HepG2 (cell line): ENCODE results near the gene PHF10. TPM values are rescaled to one million over a fixed set of nuclear protein-coding genes. Genes with fewer than 3 reads are reported as not detected.
A peak's percentile ranks its signal among the peaks of the same experiment; 100 is the strongest.

Experiments
- ARNT ChIP-seq: fragments of 450-650 bp; IDR thresholded peaks from 2 replicates; pipeline ENCODE4 v1.6.1; 2017
- BRCA1 ChIP-seq: sonication (generic); formaldehyde crosslinking; IDR thresholded peaks from 2 replicates; pipeline ENCODE4 v1.4.0; 2020; ENCODE audit warnings: missing genetic modification reagents
- IKZF4 ChIP-seq: sonication (generic); formaldehyde crosslinking; IDR thresholded peaks from 2 replicates; pipeline ENCODE4 v1.5.1; 2020; ENCODE audit warnings: borderline replicate concordance, mild to moderate bottlenecking, low read depth, missing genetic modification reagents; ENCODE audit errors: not compliant biosample characterization
- KDM3A ChIP-seq: IDR thresholded peaks from 2 replicates; pipeline ENCODE4 v1.6.1; 2018; ENCODE audit warnings: low read depth, missing compliant biosample characterization
- NFRKB ChIP-seq: fragments of 450-650 bp; IDR thresholded peaks from 2 replicates; pipeline ENCODE4 v1.6.1; 2017
- NONO ChIP-seq, 2 experiments: fragments of 450-650 bp in 1 of 2; sonication (generic) in 1 of 2; formaldehyde crosslinking in 1 of 2; IDR thresholded peaks in 1 of 2; conservative IDR thresholded peaks in 1 of 2; 2 replicates each; pipeline versions ENCODE4 v1.6.1 to v1.8.0; 2017 to 2022; ENCODE audit warnings: mild to moderate bottlenecking in 1 of 2, missing genetic modification reagents in 1 of 2, moderate library complexity in 1 of 2
- SP4 ChIP-seq: sonication (generic); formaldehyde crosslinking; IDR thresholded peaks from 2 replicates; pipeline ENCODE4 v1.8.1; 2023; ENCODE audit warnings: mild to moderate bottlenecking, missing genetic modification reagents
- TBX3 ChIP-seq: fragments of 450-650 bp; IDR thresholded peaks from 2 replicates; pipeline ENCODE4 v1.6.1; 2017; ENCODE audit warnings: antibody characterized with exemption, mild to moderate bottlenecking, inconsistent platforms, borderline replicate concordance
- XBP1 ChIP-seq: sonication (generic); formaldehyde crosslinking; IDR thresholded peaks from 2 replicates; pipeline ENCODE4 v1.5.0; 2020; ENCODE audit warnings: missing genetic modification reagents
- ZNF337 ChIP-seq: sonication (generic); formaldehyde crosslinking; IDR thresholded peaks from 2 replicates; pipeline ENCODE4 v1.5.1; 2020; ENCODE audit warnings: missing genetic modification reagents, low read depth, mild to moderate bottlenecking, borderline replicate concordance
- ZNF382 ChIP-seq: sonication (generic); formaldehyde crosslinking; IDR thresholded peaks from 2 replicates; pipeline ENCODE4 v1.5.0; 2020; ENCODE audit warnings: missing genetic modification reagents, mild to moderate bottlenecking, borderline replicate concordance
- ZNF446 ChIP-seq: sonication (generic); formaldehyde crosslinking; IDR thresholded peaks from 2 replicates; pipeline ENCODE4 v1.5.0; 2020; ENCODE audit warnings: mild to moderate bottlenecking, missing genetic modification reagents
- ZNF772 ChIP-seq: sonication (generic); formaldehyde crosslinking; IDR thresholded peaks from 2 replicates; pipeline ENCODE4 v1.5.0; 2020; ENCODE audit warnings: mild to moderate bottlenecking, missing genetic modification reagents
- ZZZ3 ChIP-seq: sonication (generic); formaldehyde crosslinking; IDR thresholded peaks from 2 replicates; pipeline ENCODE4 v1.4.0; 2020; ENCODE audit warnings: missing genetic modification reagents, mild to moderate bottlenecking, borderline replicate concordance
- polyA plus RNA-seq, 8 experiments: library from polyadenylated mRNA; depleted of rRNA in 3 of 8; stranded (reverse) in 7 of 8; unstranded in 1 of 8; fragments of >200 nt; fragmentation: Illumina TruSeq in 4 of 8; extraction: Trizol in 4 of 8; gene quantifications; 2 replicates each; pipeline versions ENCODE4 v1.2.1 to v1.2.3, GENCODE V29; 2011 to 2016; ENCODE audit warnings: low read depth in 4 of 8, missing spikeins in 1 of 8, mixed read lengths in 1 of 8; ENCODE audit not compliant: insufficient read depth in 1 of 8
- total RNA-seq, 5 experiments: library from RNA; depleted of rRNA; stranded (reverse); fragments of >200 nt; fragmentation: Illumina TruSeq; extraction: Trizol; gene quantifications; 2 replicates each; pipeline ENCODE4 v1.2.3, GENCODE V29; 2016; ENCODE audit warnings: low read depth in 1 of 5
- TF ChIP-seq, protein P1 (sequence below), 2 experiments: IDR thresholded peaks; 2 replicates each; pipeline ENCODE4 v1.6.1; 2011 to 2012; ENCODE audit warnings: low read length in 2 of 2, borderline replicate concordance in 1 of 2, low read depth in 1 of 2, mild to moderate bottlenecking in 1 of 2, moderate library complexity in 1 of 2
- TF ChIP-seq, protein P2 (sequence below): sonication (generic); formaldehyde crosslinking; IDR thresholded peaks from 2 replicates; pipeline ENCODE4 v1.5.0; 2020; ENCODE audit warnings: mild to moderate bottlenecking, missing genetic modification reagents
- TF ChIP-seq, protein P3 (sequence below): sonication (generic); formaldehyde crosslinking; IDR thresholded peaks from 2 replicates; pipeline ENCODE4 v1.9.0; 2021; ENCODE audit warnings: missing genetic modification reagents, borderline replicate concordance
- TF ChIP-seq, protein P4 (sequence below): IDR thresholded peaks from 2 replicates; pipeline ENCODE4 v1.6.1; 2016; ENCODE audit warnings: low read depth

The PHF10 gene
- total and polyA plus RNA-seq, 2 of the 13 experiments (the other 11 are each of a cell fraction or from before 2014, with no cell fraction given): 42.1 to 84.1 TPM

DNA sequence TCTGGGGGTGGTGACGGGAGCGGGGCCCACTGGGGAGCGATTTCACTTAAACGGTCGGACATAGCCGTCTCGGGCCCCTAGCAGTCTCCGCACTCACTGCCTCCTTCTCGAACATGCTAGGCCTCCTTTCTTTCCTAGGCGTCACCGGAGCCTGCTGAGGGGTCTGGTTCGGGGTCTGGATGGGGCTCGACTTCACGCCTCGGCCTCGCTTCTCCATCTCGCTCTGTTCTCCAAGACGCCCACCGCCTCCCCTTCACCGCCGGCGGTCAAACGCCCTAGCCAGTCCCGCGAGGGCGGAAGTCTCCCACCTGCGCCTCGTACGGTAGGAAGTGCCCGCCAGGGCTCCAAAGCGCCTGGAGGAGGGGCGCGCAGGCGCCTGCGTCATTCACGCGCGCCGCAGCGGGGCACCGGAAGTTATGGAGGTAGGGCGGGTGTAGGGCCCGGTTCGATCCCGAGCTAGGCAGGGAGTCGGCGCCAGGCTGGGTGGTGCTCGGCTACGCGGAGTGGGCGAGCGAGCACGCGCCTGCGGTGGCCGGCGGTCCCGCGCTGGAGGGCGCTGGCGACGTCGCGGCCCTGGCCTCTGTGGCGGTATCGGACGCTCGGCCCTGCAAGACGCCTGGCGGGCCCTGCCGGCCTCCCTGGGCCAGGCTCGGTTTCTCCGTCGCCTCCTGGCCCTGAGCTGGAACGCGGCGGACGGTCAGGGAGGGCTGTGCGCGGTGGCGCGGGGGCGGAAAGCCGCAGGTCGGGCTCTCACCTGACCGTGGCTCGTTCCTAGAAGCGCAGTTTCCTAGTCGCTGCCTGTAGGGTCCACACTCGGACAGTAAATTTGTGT lies 27.2 kb upstream of the PHF10 start, which contains the start of the genes DYNLT2 and ERMARD (continued):
- TF ChIP-seq SP4 (CRISPR knock-in tag): peak; percentile 94
- peak; percentile 94; the same call in 1 of the 2 replicates for TF ChIP-seq ZNF337 (CRISPR knock-in tag)
- no peak for TF ChIP-seq XBP1
- TF ChIP-seq ZNF772 (CRISPR knock-in tag): peak; percentile 97
- TF ChIP-seq TBX3: peak; percentile 23
- TF ChIP-seq KDM3A (CRISPR knock-in tag): peak; percentile 98
- TF ChIP-seq, protein P1, sequence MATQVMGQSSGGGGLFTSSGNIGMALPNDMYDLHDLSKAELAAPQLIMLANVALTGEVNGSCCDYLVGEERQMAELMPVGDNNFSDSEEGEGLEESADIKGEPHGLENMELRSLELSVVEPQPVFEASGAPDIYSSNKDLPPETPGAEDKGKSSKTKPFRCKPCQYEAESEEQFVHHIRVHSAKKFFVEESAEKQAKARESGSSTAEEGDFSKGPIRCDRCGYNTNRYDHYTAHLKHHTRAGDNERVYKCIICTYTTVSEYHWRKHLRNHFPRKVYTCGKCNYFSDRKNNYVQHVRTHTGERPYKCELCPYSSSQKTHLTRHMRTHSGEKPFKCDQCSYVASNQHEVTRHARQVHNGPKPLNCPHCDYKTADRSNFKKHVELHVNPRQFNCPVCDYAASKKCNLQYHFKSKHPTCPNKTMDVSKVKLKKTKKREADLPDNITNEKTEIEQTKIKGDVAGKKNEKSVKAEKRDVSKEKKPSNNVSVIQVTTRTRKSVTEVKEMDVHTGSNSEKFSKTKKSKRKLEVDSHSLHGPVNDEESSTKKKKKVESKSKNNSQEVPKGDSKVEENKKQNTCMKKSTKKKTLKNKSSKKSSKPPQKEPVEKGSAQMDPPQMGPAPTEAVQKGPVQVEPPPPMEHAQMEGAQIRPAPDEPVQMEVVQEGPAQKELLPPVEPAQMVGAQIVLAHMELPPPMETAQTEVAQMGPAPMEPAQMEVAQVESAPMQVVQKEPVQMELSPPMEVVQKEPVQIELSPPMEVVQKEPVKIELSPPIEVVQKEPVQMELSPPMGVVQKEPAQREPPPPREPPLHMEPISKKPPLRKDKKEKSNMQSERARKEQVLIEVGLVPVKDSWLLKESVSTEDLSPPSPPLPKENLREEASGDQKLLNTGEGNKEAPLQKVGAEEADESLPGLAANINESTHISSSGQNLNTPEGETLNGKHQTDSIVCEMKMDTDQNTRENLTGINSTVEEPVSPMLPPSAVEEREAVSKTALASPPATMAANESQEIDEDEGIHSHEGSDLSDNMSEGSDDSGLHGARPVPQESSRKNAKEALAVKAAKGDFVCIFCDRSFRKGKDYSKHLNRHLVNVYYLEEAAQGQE (IDR thresholded peaks at IDR 0.05; ENCODE audit: borderline replicate concordance in 1 of 2, low read depth in 1 of 2, low read length in 2 of 2): no peak
- TF ChIP-seq ZNF382 (CRISPR knock-in tag): no peak
- TF ChIP-seq NONO (IDR thresholded peaks at IDR 0.05): no peak
- TF ChIP-seq NONO (CRISPR knock-in tag; conservative IDR thresholded peaks at IDR 0.05): peak; percentile 100
- TF ChIP-seq BRCA1 (CRISPR knock-in tag): peak; percentile 83
- peak; percentile 74 for TF ChIP-seq IKZF4 (CRISPR knock-in tag)
- TF ChIP-seq NFRKB: peak; percentile 44; the same call in 1 of the 2 replicates
- TF ChIP-seq, protein P2, sequence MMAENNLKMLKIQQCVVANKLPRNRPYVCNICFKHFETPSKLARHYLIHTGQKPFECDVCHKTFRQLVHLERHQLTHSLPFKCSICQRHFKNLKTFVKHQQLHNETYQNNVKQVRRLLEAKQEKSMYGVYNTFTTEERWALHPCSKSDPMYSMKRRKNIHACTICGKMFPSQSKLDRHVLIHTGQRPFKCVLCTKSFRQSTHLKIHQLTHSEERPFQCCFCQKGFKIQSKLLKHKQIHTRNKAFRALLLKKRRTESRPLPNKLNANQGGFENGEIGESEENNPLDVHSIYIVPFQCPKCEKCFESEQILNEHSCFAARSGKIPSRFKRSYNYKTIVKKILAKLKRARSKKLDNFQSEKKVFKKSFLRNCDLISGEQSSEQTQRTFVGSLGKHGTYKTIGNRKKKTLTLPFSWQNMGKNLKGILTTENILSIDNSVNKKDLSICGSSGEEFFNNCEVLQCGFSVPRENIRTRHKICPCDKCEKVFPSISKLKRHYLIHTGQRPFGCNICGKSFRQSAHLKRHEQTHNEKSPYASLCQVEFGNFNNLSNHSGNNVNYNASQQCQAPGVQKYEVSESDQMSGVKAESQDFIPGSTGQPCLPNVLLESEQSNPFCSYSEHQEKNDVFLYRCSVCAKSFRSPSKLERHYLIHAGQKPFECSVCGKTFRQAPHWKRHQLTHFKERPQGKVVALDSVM (CRISPR knock-in tag): peak; percentile 87
- TF ChIP-seq ARNT: no peak
- TF ChIP-seq, protein P3, sequence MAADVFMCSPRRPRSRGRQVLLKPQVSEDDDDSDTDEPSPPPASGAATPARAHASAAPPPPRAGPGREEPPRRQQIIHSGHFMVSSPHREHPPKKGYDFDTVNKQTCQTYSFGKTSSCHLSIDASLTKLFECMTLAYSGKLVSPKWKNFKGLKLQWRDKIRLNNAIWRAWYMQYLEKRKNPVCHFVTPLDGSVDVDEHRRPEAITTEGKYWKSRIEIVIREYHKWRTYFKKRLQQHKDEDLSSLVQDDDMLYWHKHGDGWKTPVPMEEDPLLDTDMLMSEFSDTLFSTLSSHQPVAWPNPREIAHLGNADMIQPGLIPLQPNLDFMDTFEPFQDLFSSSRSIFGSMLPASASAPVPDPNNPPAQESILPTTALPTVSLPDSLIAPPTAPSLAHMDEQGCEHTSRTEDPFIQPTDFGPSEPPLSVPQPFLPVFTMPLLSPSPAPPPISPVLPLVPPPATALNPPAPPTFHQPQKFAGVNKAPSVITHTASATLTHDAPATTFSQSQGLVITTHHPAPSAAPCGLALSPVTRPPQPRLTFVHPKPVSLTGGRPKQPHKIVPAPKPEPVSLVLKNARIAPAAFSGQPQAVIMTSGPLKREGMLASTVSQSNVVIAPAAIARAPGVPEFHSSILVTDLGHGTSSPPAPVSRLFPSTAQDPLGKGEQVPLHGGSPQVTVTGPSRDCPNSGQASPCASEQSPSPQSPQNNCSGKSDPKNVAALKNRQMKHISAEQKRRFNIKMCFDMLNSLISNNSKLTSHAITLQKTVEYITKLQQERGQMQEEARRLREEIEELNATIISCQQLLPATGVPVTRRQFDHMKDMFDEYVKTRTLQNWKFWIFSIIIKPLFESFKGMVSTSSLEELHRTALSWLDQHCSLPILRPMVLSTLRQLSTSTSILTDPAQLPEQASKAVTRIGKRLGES (CRISPR knock-in tag): no peak
- TF ChIP-seq, protein P4, sequence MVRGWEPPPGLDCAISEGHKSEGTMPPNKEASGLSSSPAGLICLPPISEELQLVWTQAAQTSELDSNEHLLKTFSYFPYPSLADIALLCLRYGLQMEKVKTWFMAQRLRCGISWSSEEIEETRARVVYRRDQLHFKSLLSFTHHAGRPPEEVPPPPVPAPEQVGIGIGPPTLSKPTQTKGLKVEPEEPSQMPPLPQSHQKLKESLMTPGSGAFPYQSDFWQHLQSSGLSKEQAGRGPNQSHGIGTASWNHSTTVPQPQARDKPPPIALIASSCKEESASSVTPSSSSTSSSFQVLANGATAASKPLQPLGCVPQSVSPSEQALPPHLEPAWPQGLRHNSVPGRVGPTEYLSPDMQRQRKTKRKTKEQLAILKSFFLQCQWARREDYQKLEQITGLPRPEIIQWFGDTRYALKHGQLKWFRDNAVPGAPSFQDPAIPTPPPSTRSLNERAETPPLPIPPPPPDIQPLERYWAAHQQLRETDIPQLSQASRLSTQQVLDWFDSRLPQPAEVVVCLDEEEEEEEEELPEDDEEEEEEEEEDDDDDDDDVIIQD (CRISPR knock-in tag): peak; percentile 79
- TF ChIP-seq ZZZ3 (CRISPR knock-in tag): peak; percentile 83; the same call in 1 of the 2 replicates
- TF ChIP-seq ZNF446 (CRISPR knock-in tag): peak; percentile 97
